Dermis microvascular lymphatic vessel endothelial cell (primary cell): ENCODE data around the gene CHAD. TPM values are rescaled to one million over a fixed set of nuclear protein-coding genes. Genes with fewer than 3 reads are reported as not detected.

Experiments used
- DNase-seq, 2 donors: peaks; one replicate each; pipeline versions ENCODE4 v3.0.0 to v3.0.0-alpha.2; 2010; ENCODE audit warnings: low read depth in 2 of 2
- total RNA-seq: library from RNA; depleted of rRNA; stranded (reverse); fragments of >200 nt; gene quantifications from 2 replicates; pipeline ENCODE4 v1.2.1, GENCODE V29; 2014

The CHAD gene
- not detected in 2 replicates for total RNA-seq

GRCh38 chr17:50468304-50469207 lies at the start of gene CHAD:
Gene CHAD, minus strand, starts transcription at chr17:50468880. Its CDS starts 67 bp downstream, at chr17:50468813.
- DNase-seq = no peak

- DNase-seq = no peak
These were observed 49.1 kb upstream of the CHAD start for GRCh38 chr17:50517504-50518383.

GRCh38 chr17:50517011-50517410 lies 48.3 kb upstream of the CHAD start:
- DNase-seq = peak in 1 of 2 donors; percentile 45

- peak in 1 of 2 donors; percentile 35 for DNase-seq
These were observed 46.4 kb upstream of the CHAD start for GRCh38 chr17:50514936-50515702.

- no peak for DNase-seq
These were observed 45.7 kb upstream of the CHAD start for GRCh38 chr17:50514388-50514787.

- no peak for DNase-seq
These were observed 44.8 kb upstream of the CHAD start for GRCh38 chr17:50513495-50513894.

GRCh38 chr17:50511058-50511457 lies 42.4 kb upstream of the CHAD start:
- DNase-seq = peak in 1 of 2 donors; percentile 24

GRCh38 chr17:50508573-50509460 lies 40.1 kb upstream of the CHAD start:
- DNase-seq = no peak

- peak; percentile 30 to 88 for DNase-seq
These were observed 39.3 kb upstream of the CHAD start, which contains the start of gene MYCBPAP for GRCh38 chr17:50507871-50508572. Gene MYCBPAP, plus strand, starts transcription at chr17:50508439. Its CDS starts 236 bp downstream, at chr17:50508675.

GRCh38 chr17:50506298-50506697 lies 37.6 kb upstream of the CHAD start:
- DNase-seq = no peak

- no peak for DNase-seq
These were observed 37.0 kb upstream of the CHAD start for GRCh38 chr17:50505591-50506130.

GRCh38 chr17:50502301-50502990 lies 33.8 kb upstream of the CHAD start:
- no peak for DNase-seq

GRCh38 chr17:50501054-50501453 lies 32.4 kb upstream of the CHAD start:
- DNase-seq = peak; percentile 16 to 49

- DNase-seq = no peak
These were observed 31.0 kb upstream of the CHAD start for GRCh38 chr17:50499721-50500120.

GRCh38 chr17:50499270-50499669 lies 30.6 kb upstream of the CHAD start:
- DNase-seq = no peak

- no peak for DNase-seq
These were observed 29.6 kb upstream of the CHAD start for GRCh38 chr17:50498021-50498874.

GRCh38 chr17:50495918-50496317 lies 27.2 kb upstream of the CHAD start:
- no peak for DNase-seq
